HG03469 (cell line): Measurements from ENCODE around the gene SUPT5H.

ENCODE experiments used
- ATAC-seq: cut with Tn5 transposase; IDR thresholded peaks from one replicate; pipeline ENCODE4 v1.9.1; 2021; ENCODE audit warnings: mild to moderate bottlenecking, moderate library complexity, moderate number of reproducible peaks; ENCODE audit not compliant: unreplicated experiment

Gene SUPT5H

DNA sequence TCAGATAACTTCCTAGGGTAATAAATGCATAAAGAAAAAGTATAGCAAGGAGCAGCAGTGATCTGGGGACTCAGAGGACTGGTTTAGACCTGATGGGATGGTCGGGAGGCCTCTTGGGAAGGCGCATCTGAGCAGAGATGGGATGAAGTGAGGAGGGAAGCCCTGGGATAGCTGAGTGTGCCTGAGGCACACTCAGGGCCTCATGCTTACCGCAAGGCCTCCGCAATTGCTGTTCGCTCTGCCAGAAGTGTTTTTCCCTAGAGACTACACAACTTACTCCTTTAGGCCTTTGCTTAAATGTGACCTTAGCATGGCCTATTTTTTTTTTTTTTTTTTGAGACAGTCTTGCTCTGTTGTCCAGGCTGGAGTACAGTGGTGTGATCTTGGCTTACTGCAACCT is 49.3 kb downstream of the SUPT5H start:
- no peak for ATAC-seq

DNA sequence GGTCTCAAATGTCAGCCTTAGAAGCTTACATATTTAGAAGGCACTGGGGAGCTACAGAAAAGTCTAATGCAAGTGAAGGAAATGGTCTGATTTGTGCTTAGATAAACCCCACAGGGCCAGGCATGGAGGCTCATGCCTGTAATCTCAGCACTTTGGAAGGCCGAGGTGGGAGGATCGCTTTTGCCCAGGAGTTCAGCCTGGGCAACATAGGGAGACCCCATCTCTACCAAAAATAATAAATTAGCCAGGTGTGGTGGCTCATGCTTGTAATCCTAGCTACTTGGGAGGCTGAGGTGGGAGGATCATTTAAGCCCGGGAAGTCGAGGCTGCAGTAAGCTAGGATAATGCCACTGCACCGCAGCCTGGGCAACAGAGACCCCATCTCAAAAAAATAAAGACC is 50.7 kb downstream of the SUPT5H start:
- ATAC-seq, result no peak

- ATAC-seq, result no peak
Observed at GRCh38 chr19:39497701-39497995, 52.3 kb downstream of the SUPT5H start.

DNA sequence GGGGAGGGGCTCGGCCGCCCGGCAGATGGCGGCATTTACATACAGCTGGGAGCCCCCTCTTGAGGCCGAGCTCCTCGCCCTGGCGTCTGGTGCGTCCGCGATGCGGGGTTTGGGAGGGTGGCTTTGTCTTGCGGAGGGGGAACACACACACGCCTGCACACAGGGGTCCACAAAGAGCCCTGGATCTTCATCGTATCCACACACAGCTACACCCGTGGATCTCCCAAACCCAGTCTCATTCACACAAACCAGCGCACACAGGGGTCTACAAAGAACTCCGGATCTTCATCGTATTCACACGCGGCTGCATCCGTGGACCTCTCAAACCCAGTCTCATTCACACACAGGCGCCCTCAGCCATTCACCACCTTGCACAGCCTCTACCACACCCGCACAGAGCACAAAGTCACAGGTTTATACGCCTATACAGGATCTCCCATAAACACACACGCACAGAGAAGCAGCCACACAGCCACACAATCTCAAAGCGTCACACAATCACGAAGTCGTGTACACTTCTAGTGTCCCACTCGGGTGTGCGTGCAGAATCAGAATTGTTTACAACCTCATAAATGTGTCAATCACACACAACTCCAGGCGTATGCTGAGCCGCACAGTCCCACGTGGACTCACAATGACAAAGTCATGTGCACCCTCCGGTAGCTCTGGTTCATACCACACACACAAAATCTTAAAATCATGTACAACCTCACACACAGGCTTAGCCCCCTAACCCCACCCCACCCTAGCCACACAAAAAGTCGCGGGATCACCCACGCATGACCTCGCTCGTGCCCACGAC is 52.8 kb downstream of the SUPT5H start:
- ATAC-seq, result no peak

- ATAC-seq, result no peak
Observed at GRCh38 chr19:39498798-39499642, 53.6 kb downstream of the SUPT5H start, which contains the start of gene DLL3. DLL3 (plus strand) TSS chr19:39498947; CDS start chr19:39498975, 28 bp downstream.

DNA sequence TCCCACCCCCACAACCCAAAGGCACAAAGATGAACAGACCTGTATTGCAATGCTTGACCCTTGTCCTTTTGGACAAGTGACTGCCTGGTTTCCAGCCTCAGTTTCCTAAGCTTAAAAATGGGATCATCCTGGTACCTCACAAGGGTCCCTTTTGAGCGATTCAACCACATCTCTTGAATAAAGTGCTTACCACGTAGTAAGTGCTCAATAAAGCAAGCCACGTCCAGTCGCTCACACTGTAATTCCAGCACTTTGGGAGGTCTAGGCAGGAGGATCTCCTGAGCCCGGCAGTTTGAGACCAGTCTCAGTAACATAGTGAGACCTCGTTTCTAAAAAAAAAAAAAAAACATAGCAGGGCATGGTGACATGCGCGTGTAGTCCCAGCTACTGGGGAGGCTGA is 54.5 kb downstream of the SUPT5H start:
- ATAC-seq, result no peak

DNA sequence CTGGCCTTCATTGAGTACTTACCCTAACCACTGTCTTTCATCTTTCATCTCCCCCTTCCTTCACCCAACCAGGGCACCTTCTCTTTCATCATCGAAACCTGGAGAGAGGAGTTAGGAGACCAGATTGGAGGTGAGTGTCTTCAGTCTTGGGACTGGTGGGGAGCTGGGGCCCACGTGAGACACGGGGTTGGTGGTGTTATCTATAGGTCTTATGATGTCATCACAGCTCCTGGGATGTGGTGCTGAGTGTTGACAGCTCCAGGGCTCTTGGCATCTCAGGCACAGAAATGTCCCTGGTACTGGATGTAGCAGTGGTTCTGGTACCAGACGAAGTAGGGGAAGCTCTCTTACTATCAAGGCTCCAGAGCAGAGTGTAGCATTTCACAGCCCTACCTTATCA is 55.2 kb downstream of the SUPT5H start:
- no peak for ATAC-seq

DNA sequence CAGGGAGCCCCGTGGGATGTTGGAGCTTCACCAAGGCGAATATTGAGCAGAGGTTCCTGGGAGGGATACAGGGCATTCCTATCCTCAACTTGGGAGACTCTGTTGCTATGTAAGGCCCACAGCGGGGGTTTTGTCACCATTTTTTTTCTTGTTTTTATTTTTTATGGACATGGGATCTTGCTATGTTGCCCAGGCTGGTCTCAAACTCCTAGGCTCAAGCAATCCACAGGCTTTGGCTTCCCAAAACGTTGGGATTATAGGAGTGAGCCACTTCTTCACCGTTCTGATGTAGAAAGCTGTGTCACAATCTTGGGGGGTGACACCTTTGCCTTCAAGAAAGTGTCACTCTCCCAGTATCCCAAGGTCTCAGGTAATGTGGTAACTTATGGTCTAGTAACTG is 56.0 kb downstream of the SUPT5H start:
- ATAC-seq, result no peak

DNA sequence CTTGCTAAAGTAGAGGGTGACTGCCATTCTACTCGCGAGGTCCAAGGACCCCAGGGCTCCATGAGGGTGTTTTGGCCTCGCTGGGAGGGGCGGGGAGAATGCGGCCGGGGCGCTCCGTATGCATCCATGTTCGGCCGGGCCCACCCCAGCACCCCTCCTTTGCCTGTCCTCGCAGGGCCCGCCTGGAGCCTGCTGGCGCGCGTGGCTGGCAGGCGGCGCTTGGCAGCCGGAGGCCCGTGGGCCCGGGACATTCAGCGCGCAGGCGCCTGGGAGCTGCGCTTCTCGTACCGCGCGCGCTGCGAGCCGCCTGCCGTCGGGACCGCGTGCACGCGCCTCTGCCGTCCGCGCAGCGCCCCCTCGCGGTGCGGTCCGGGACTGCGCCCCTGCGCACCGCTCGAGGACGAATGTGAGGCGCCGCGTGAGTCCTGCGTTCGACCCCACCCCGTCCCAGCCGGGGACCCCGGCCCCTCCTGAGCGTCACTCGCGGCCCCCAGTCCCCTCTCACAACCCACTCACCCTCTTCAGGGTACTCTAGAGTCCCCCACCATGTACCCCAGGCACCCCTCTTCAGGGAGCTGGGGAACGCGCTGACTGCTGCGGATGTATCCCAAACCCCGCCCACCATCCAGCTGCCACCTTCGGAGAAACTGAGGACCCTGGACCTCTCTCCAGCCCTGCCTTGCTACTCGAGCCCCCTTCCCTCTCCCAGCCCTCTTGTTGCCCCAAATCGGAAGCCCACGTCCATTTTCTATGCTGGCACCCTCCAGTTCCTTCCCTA is 57.4 kb downstream of the SUPT5H start:
- no peak for ATAC-seq

DNA sequence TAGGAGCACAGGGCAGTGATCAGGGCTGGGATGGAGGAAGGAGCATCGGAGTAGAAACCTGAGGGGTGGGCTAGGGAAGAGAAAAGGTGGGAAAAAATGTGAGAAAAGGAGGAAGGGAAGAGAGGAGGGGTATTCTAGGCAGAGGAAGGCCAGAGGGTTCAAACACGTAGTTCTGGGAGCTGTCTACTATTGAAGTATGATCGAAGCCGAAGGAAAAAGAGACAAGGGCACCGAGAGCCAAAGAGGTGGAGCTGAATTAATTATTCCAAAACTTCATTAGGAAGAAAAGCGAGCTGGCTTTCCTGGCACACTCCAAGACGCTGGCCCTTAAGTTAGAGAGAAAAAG is 61.2 kb downstream of the SUPT5H start:
- no peak for ATAC-seq

DNA sequence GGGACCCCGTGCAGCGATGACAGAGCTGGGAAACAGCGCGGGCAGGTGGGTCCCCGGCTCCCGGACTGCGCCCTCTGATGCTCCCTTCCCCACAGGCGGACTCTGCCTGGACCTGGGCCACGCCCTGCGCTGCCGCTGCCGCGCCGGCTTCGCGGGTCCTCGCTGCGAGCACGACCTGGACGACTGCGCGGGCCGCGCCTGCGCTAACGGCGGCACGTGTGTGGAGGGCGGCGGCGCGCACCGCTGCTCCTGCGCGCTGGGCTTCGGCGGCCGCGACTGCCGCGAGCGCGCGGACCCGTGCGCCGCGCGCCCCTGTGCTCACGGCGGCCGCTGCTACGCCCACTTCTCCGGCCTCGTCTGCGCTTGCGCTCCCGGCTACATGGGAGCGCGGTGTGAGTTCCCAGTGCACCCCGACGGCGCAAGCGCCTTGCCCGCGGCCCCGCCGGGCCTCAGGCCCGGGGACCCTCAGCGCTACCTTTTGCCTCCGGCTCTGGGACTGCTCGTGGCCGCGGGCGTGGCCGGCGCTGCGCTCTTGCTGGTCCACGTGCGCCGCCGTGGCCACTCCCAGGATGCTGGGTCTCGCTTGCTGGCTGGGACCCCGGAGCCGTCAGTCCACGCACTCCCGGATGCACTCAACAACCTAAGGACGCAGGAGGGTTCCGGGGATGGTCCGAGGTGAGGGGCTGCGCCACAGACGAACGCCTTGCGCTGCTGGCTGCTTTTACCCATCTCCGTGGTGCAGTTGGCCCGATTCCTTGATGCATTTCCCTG is 61.7 kb downstream of the SUPT5H start:
- ATAC-seq, result no peak

DNA sequence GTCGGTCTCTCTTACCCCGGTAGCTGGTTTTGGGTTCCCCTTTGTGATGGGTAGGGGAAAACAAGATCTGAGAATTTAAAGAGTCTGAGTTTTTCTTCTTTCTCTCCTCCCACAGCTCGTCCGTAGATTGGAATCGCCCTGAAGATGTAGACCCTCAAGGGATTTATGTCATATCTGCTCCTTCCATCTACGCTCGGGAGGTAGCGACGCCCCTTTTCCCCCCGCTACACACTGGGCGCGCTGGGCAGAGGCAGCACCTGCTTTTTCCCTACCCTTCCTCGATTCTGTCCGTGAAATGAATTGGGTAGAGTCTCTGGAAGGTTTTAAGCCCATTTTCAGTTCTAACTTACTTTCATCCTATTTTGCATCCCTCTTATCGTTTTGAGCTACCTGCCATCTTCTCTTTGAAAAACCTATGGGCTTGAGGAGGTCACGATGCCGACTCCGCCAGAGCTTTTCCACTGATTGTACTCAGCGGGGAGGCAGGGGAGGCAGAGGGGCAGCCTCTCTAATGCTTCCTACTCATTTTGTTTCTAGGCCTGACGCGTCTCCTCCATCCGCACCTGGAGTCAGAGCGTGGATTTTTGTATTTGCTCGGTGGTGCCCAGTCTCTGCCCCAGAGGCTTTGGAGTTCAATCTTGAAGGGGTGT is 62.5 kb downstream of the SUPT5H start:
- ATAC-seq, result no peak

- ATAC-seq, result no peak
Observed at GRCh38 chr19:39508629-39509028, 63.2 kb downstream of the SUPT5H start.

DNA sequence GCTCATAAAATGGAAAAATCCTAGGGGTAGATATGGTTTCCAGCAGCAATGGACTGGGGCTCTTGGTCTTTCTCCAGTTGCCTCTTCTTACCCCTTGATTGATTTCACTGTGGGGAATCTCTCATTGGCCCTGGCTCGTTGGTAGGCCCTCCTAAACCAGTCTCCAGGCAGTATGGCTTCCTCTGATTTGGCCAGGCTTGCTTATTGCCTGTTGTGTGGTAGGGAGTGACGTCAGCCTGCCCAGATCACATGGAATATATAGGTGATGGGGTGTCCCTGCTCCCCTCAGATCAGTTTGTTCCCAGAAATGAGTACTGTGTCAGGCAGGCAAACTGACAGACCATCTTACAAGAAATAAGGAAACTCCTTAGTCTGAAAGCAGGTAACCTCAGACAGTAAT is 63.9 kb downstream of the SUPT5H start:
- ATAC-seq, result no peak

DNA sequence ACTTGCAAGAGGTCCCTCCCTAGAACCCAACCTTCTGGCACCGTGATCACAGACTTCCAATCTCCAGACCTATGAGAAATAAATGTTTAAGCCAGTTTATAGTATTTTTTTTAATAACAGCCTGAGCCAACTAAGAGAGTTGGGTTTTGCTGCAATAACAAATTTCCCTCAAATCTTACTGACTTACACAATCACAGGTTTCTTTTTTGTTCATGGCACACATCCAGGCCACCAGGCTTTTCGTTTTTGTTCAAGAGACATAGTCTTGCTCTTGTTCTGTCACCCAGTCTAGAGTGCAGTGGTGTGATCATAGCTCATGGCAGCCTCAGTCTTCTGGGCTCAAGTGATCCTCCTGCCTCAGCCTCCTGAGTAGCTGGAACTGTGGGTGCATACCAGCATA is 67.6 kb downstream of the SUPT5H start:
- no peak for ATAC-seq

- ATAC-seq, result no peak
Observed at GRCh38 chr19:39514840-39515550, 69.6 kb downstream of the SUPT5H start, which contains the start of gene SELENOV. SELENOV (plus strand) TSS chr19:39515139; CDS start chr19:39515213, 74 bp downstream.

DNA sequence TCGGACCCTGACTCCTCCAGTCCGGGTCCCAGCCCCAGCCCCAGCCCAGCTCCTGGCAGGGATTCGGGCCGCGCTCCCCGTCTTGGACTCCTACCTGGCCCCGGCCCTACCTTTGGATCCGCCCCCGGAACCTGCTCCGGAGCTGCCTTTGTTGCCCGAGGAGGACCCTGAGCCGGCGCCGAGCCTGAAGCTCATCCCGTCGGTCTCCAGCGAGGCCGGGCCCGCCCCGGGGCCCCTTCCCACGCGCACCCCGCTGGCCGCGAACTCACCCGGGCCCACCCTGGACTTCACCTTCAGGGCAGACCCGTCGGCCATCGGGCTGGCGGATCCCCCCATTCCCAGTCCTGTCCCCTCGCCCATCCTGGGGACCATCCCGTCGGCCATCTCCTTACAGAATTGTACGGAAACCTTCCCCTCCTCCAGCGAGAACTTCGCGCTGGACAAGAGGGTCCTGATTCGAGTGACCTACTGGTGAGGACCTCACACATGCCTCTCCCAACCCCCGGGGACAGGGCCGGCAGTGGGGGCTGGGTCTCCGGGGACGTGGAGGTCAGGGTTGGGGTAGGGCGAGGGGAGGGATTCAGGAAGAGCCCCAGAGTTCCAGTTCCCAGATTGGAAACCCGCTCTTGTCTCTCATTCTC is 70.3 kb downstream of the SUPT5H start:
- no peak for ATAC-seq

DNA sequence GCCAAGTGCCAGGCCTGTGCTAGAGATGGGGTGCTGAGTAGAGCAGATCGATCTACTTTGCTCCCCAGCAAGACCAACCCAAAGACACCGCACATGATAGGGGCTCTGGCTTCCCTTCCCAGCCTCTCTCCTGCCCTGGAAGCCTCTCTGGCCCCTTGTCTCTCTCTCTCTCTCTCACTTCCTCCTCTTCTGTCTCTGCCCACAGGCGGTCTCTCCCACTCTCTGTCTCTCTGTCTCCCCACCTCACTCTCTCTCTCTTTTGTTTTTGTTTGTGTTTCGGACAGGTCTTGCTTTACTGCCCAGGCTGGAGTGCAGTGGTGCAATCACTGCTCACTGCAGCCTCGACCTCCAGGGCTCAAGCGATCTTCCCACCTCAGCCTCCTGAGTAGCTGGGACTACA is 70.9 kb downstream of the SUPT5H start:
- no peak for ATAC-seq

- ATAC-seq, result no peak
Observed at GRCh38 chr19:39517432-39517831, 72.0 kb downstream of the SUPT5H start.
